Smooth muscle cell (in vitro differentiated cells): ENCODE data around the gene SRGAP2C. TPM values are rescaled to one million over a fixed set of nuclear protein-coding genes. Genes with fewer than 3 reads are reported as not detected.
"Not testable (repeated sequence)": the region's sequence is repeated elsewhere in the genome, so short reads cannot be mapped to it uniquely, and the experiment has no call there.

Experiments
- DNase-seq: peaks from one replicate; lab custom pipeline; 2025; ENCODE audit not compliant: unreplicated experiment; lab: John Stamatoyannopoulos, UW
- H2AFZ ChIP-seq: fragments of 200-600 bp; sonication (generic); 2 replicates; pipeline ENCODE4 v1.6.0; 2016; ENCODE audit warnings: antibody characterized with exemption, low read depth, mild to moderate bottlenecking
- H3F3A ChIP-seq: fragments of 200-600 bp; sonication (generic); 2 replicates; pipeline ENCODE4 v1.6.0; 2017; ENCODE audit warnings: antibody characterized with exemption, low read depth
- H3K27ac ChIP-seq: fragments of 200-600 bp; sonication (generic); 2 replicates; pipeline ENCODE4 v1.5.1; 2016; ENCODE audit warnings: low read depth, mild to moderate bottlenecking
- H3K27me3 ChIP-seq: fragments of 200-600 bp; sonication (generic); 2 replicates; pipeline ENCODE4 v1.6.1; 2016; ENCODE audit warnings: low read depth, mild to moderate bottlenecking
- H3K36me3 ChIP-seq: fragments of 200-600 bp; sonication (generic); 2 replicates; pipeline ENCODE4 v1.5.1; 2016; ENCODE audit warnings: low read depth
- H3K4me1 ChIP-seq: fragments of 200-600 bp; sonication (generic); 2 replicates; pipeline ENCODE4 v1.5.1; 2016; ENCODE audit warnings: low read depth
- H3K4me2 ChIP-seq: fragments of 200-600 bp; sonication (generic); 2 replicates; pipeline ENCODE4 v1.6.0; 2016; ENCODE audit warnings: mild to moderate bottlenecking
- H3K4me3 ChIP-seq: fragments of 200-600 bp; sonication (generic); 2 replicates; pipeline ENCODE4 v1.5.1; 2016; ENCODE audit warnings: mild to moderate bottlenecking
- H3K79me2 ChIP-seq: fragments of 200-600 bp; sonication (generic); 2 replicates; pipeline ENCODE4 v1.6.0; 2016; ENCODE audit warnings: low read depth, mild to moderate bottlenecking
- H3K9ac ChIP-seq: fragments of 200-600 bp; sonication (generic); 2 replicates; pipeline ENCODE4 v1.6.0; 2016; ENCODE audit warnings: low read depth
- H3K9me3 ChIP-seq: fragments of 200-600 bp; sonication (generic); replicated peaks from 2 replicates; pipeline ENCODE4 v1.5.1; 2016; ENCODE audit warnings: low read depth
- H4K20me1 ChIP-seq: fragments of 200-600 bp; sonication (generic); 2 replicates; pipeline ENCODE4 v1.6.0; 2016; ENCODE audit warnings: low read depth
- WGBS: methylation state at CpG from one replicate; pipeline ENCODE4 v1.1.7; 2016; ENCODE audit warnings: low lambda C conversion rate; 5-methylcytosine and 5-hydroxymethylcytosine counted together
- polyA plus RNA-seq: library from polyadenylated mRNA; unstranded; fragments of >200 nt; fragmentation: Nextera tagmentation; extraction: Ambion mirVana; gene quantifications from 2 replicates; pipeline ENCODE4 v1.2.1, GENCODE V29; 2016
- total RNA-seq: library from RNA; depleted of rRNA; stranded (reverse); fragments of >200 nt; gene quantifications from 2 replicates; pipeline ENCODE4 v1.2.3, GENCODE V29; 2014
- TF ChIP-seq, protein P1 (sequence below): fragments of 200-600 bp; sonication (generic); IDR thresholded peaks from 2 replicates; pipeline ENCODE4 v1.5.1; 2017; ENCODE audit warnings: borderline replicate concordance, mild to moderate bottlenecking, antibody characterized with exemption; ENCODE audit not compliant: insufficient read depth, poor library complexity, severe bottlenecking

Gene SRGAP2C
- total and polyA plus RNA-seq, 2 experiments from 2014 or later = 11.3 to 14.7 TPM

DNA sequence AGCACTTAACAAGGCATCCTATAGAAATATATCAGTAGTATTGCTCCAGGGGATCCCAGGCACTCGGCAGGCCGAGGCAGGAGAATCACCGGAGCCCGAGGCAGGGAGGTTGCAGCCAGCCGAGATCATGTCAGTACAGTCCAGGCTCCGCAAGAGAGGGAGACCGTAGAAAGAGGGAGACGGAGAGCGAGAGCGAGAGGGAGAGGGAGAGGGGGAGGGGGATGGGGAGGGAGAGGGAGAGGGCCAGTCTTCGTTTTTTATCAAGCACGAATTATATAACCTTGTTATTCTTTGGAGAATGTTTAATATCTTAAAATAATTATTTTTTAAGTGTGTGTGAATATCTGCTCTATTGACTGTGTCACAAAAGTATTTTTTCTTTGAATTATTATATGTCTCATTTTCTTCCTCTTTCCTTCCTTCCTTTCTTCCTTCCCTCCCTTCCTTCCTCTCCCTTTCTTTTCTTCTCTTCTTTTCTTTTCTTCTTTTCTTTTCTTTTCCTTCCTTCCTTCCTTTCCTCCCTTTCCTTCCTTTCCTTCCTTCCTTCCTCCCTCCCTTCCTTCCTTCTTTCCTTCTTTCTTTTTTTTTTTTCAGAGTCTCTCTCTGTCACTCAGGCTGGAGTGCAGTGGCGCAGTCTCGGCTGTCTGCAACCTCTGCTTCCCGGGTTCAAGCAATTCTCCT, 233.7 kb downstream of the SRGAP2C start:
- no peak overlapping the region for H3K9ac ChIP-seq
- no peaks in the 10 kb centered on the region for H3K9me3 ChIP-seq
- no peak for DNase-seq
- TF ChIP-seq, protein P1, sequence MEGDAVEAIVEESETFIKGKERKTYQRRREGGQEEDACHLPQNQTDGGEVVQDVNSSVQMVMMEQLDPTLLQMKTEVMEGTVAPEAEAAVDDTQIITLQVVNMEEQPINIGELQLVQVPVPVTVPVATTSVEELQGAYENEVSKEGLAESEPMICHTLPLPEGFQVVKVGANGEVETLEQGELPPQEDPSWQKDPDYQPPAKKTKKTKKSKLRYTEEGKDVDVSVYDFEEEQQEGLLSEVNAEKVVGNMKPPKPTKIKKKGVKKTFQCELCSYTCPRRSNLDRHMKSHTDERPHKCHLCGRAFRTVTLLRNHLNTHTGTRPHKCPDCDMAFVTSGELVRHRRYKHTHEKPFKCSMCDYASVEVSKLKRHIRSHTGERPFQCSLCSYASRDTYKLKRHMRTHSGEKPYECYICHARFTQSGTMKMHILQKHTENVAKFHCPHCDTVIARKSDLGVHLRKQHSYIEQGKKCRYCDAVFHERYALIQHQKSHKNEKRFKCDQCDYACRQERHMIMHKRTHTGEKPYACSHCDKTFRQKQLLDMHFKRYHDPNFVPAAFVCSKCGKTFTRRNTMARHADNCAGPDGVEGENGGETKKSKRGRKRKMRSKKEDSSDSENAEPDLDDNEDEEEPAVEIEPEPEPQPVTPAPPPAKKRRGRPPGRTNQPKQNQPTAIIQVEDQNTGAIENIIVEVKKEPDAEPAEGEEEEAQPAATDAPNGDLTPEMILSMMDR = no peak
- no peak overlapping the region for H2AFZ ChIP-seq
- no peaks in the 10 kb centered on the region for H3F3A ChIP-seq
- H3K27ac ChIP-seq = no peak overlapping the region
- H3K79me2 ChIP-seq = no peaks in the 10 kb centered on the region
- no peaks in the 10 kb centered on the region for H3K36me3 ChIP-seq
- 23% methylated on average over 13 of the region's 15 CpGs for WGBS
- H3K4me2 ChIP-seq = peak overlapping the region; percentile 47
- H4K20me1 ChIP-seq = no peaks in the 10 kb centered on the region
- no peaks in the 10 kb centered on the region for H3K27me3 ChIP-seq
- no peaks in the 10 kb centered on the region for H3K4me1 ChIP-seq
- no peak overlapping the region for H3K4me3 ChIP-seq

DNA sequence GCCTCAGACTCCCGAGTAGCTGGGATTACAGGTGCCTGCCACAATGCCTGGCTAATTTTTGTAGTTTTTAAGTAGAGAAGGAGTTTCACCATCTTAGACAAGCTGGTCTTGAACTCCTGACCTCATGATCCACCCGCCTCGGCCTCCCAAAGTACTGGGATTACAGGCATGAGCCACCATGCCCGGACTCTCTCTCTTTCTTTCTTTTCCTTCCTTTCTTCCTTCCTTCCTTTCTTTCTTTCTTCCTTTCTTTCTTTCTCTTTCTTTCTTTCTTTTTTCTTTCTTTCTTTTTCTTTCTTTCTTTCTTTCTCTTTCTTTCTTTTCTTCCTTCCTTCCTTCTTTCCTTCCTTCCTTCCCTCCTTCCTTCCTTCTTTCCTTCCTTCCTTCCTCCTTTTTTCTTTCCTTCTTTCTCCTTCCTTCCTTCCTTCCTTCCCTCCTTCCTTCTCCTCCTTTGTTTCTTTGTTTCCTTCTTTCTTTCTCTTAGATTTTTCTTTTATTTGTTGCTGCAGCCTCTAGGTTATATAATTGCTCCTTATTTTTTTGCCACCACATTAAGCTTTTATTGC, 234.4 kb downstream of the SRGAP2C start:
- not testable (repeated sequence) for H3K4me2 ChIP-seq, H3K27me3 ChIP-seq, H3K4me1 ChIP-seq, H4K20me1 ChIP-seq, H3K9ac ChIP-seq, H3K79me2 ChIP-seq, H3K4me3 ChIP-seq, H3K9me3 ChIP-seq, H2AFZ ChIP-seq, DNase-seq, H3K27ac ChIP-seq, H3K36me3 ChIP-seq, H3F3A ChIP-seq
- 83% methylated on average over 4 of the region's 4 CpGs for WGBS

DNA sequence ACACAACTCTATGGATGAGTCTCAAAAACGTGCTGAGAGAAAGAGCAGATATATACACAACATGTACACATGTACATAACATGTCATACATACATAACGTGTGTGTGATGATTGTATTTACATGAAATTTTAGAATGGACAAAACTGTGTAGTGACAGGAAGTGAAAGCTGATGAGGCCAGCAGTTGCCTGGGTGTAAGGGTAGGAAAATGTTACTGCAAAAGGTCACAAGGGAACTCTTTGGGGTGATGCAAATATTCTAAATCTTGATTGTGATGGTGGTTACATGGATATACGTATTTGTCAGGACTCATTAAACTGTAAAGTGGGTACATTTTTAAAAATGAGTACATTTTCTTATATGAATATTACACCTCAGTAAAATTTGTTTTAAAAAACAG, 236.7 kb downstream of the SRGAP2C start:
- WGBS = 82% methylated on average over 3 of the region's 3 CpGs

DNA sequence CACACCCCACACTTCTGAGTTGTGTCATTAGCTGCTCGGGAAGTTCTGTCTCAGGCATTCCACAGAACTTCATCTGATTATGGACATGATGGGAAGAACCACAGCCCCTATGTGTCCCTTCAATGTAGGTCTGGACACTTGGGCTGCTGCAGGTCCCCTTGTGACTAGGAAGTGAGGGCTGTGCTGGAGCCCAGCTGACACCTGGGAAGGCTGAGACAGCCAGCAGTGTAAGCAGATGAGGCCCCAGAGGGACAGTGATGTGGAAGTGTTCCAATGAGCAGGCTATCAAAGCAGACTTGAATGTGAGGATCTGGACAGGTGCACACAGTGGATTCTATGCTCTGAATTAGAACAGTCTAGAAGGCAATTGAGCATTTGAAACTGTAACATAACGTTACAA, 239.2 kb downstream of the SRGAP2C start:
- H3K4me3 ChIP-seq, H3K4me1 ChIP-seq, H3K4me2 ChIP-seq, H3K9ac ChIP-seq, H3K79me2 ChIP-seq, H3K9me3 ChIP-seq, H3F3A ChIP-seq, H2AFZ ChIP-seq, H4K20me1 ChIP-seq, H3K36me3 ChIP-seq, DNase-seq, H3K27me3 ChIP-seq, H3K27ac ChIP-seq: not testable (repeated sequence)
- 75% methylated on average over 2 of the region's 2 CpGs for whole genome bisulfite sequencing

More for the DNA sequence above, 236.7 kb downstream of the SRGAP2C start:
- not testable (repeated sequence) for H3K27me3 ChIP-seq, H3K36me3 ChIP-seq, H3K4me2 ChIP-seq, H3F3A ChIP-seq, H2AFZ ChIP-seq, DNase-seq, H3K27ac ChIP-seq, H4K20me1 ChIP-seq, H3K4me3 ChIP-seq, H3K79me2 ChIP-seq, H3K9me3 ChIP-seq, H3K9ac ChIP-seq, H3K4me1 ChIP-seq

DNA sequence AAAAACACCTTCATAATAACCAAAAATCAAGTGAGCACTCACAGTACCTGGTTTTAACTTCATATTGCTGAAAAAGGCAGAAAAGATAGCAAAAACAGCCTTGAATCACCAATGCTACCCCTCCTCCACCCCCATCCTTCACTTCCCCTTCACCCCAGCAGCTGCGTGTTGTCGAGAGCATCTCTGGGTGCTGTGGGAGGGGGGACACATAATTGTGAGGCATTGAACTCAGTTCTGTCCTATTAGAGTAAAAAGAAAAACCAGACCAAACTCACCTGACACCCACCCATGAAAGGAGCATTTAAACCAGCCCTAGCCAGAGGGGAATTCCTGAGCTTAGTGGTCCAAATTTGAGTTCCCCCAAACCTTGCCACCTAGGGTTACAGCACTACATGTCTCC, 248.7 kb downstream of the SRGAP2C start:
- H3K4me3 ChIP-seq, H3K36me3 ChIP-seq, H3K9me3 ChIP-seq, H3K4me2 ChIP-seq, DNase-seq, H3K9ac ChIP-seq, H3K27me3 ChIP-seq, H3K79me2 ChIP-seq, H3K27ac ChIP-seq, H3F3A ChIP-seq, H3K4me1 ChIP-seq, H2AFZ ChIP-seq, H4K20me1 ChIP-seq: not testable (repeated sequence)
- WGBS = 92% methylated on average over 2 of the region's 2 CpGs

DNA sequence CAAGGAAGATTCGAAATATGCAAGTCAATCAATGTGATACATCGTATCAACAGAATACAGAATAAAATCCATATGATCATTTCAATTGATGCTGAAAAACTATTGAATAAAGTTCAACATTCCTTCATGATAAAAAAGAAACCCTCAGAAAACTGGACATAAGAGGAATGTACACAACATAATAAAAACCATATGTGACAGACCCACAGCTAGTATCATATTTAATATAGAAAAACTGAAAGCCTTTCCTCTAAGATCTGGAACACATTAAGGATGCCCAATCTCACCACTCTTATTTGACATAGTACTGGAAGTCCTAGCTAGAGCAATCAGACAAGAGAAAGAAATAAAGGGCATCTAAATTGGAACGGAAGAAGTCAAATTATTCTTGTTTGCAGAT, 254.1 kb downstream of the SRGAP2C start:
- not testable (repeated sequence) for H3K27me3 ChIP-seq, H3F3A ChIP-seq, H3K4me1 ChIP-seq, H2AFZ ChIP-seq, H3K27ac ChIP-seq, H3K4me2 ChIP-seq, H4K20me1 ChIP-seq, H3K9ac ChIP-seq, H3K4me3 ChIP-seq, DNase-seq, H3K36me3 ChIP-seq, H3K79me2 ChIP-seq, H3K9me3 ChIP-seq
- WGBS = 91% methylated on average over 3 of the region's 3 CpGs
